Mesendoderm (in vitro differentiated cells): ENCODE data around the gene GALNS.
A peak's percentile ranks its signal among the peaks of the same experiment; 100 is the strongest.
"Not testable (repeated sequence)": the region's sequence is repeated elsewhere in the genome, so short reads cannot be mapped to it uniquely, and the experiment has no call there.

Experiments
- DNase-seq: peaks from one replicate; pipeline ENCODE4 v3.0.0; 2013
- H2AK5ac ChIP-seq: 2 replicates; pipeline ENCODE4 v1.6.1; 2013; ENCODE audit warnings: low read length, inconsistent platforms
- H2BK120ac ChIP-seq: 2 replicates; pipeline ENCODE4 v1.6.1; 2013; ENCODE audit warnings: low read depth, mild to moderate bottlenecking, low read length, moderate library complexity, mixed read lengths
- H2BK15ac ChIP-seq: replicated peaks from 2 replicates; pipeline ENCODE4 v1.6.1; 2013; ENCODE audit warnings: low read depth, mild to moderate bottlenecking, moderate library complexity
- H2BK5ac ChIP-seq: 2 replicates; pipeline ENCODE4 v1.6.1; 2013; ENCODE audit warnings: low read length, inconsistent platforms
- H3K18ac ChIP-seq: 2 replicates; pipeline ENCODE4 v1.6.1; 2013; ENCODE audit warnings: mild to moderate bottlenecking, low read length, mixed read lengths
- H3K23ac ChIP-seq: one replicate; pipeline ENCODE4 v1.6.1; 2013; ENCODE audit warnings: low read length
- H3K27ac ChIP-seq: 2 replicates; pipeline ENCODE4 v1.5.1; 2013; ENCODE audit warnings: low read depth, mild to moderate bottlenecking, inconsistent platforms, low read length, moderate library complexity
- H3K27me3 ChIP-seq: 2 replicates; pipeline ENCODE4 v1.6.1; 2013; ENCODE audit warnings: low read length, control low read depth, mild to moderate bottlenecking, inconsistent platforms; ENCODE audit not compliant: insufficient read depth, poor library complexity
- H3K36me3 ChIP-seq: 2 replicates; pipeline ENCODE4 v1.6.1; 2013; ENCODE audit warnings: low read length, inconsistent platforms; ENCODE audit not compliant: control insufficient read depth, insufficient read depth
- H3K4ac ChIP-seq: one replicate; pipeline ENCODE4 v1.6.1; 2013; ENCODE audit warnings: low read depth, mild to moderate bottlenecking, low read length, moderate library complexity
- H3K4me1 ChIP-seq: 2 replicates; pipeline ENCODE4 v1.6.1; 2013; ENCODE audit warnings: low read depth, low read length, inconsistent platforms; ENCODE audit not compliant: control insufficient read depth
- H3K4me2 ChIP-seq: 2 replicates; pipeline ENCODE4 v1.6.1; 2013; ENCODE audit warnings: low read length
- H3K4me3 ChIP-seq: 2 replicates; pipeline ENCODE4 v1.5.1; 2013; ENCODE audit warnings: mild to moderate bottlenecking, low read length
- H3K56ac ChIP-seq: one replicate; pipeline ENCODE4 v1.6.1; 2013; ENCODE audit warnings: low read length
- H3K79me1 ChIP-seq: 2 replicates; pipeline ENCODE4 v1.6.1; 2013; ENCODE audit warnings: low read length, inconsistent platforms
- H3K79me2 ChIP-seq: 2 replicates; pipeline ENCODE4 v1.6.1; 2013; ENCODE audit warnings: mild to moderate bottlenecking, low read length; ENCODE audit not compliant: control insufficient read depth, insufficient read depth
- H3K9ac ChIP-seq: 2 replicates; pipeline ENCODE4 v1.6.1; 2013; ENCODE audit warnings: low read length, inconsistent platforms
- H4K5ac ChIP-seq: one replicate; pipeline ENCODE4 v1.6.1; 2013; ENCODE audit warnings: low read length
- H4K8ac ChIP-seq: one replicate; pipeline ENCODE4 v1.6.1; 2013; ENCODE audit warnings: low read depth, mild to moderate bottlenecking, control low read depth, low read length, moderate library complexity
- whole genome bisulfite sequencing: extraction: QIAGEN DNeasy Blood & Tissue Kit; methylation state at CpG from one replicate; pipeline ENCODE4 v1.1.7; 2013; ENCODE audit warnings: low lambda C conversion rate, missing lambda C conversion rate; ENCODE audit not compliant: insufficient coverage; ENCODE audit errors: extremely low coverage; 5-methylcytosine and 5-hydroxymethylcytosine counted together

Gene GALNS

GRCh38 chr16:88792668-88793250 is 64.0 kb downstream of the GALNS start:
- Histone ChIP-seq H3K56ac (no peak overlapping the region), H3K36me3 (no peaks in the 10 kb centered on the region), H3K4me3 (no peak overlapping the region), H3K27me3 (no peaks in the 10 kb centered on the region), H3K9ac (no peak overlapping the region), H3K4me1 (peaks cover 2% of the 10 kb centered on the region), H2BK120ac (no peak overlapping the region), H3K23ac (no peak overlapping the region), H2BK15ac (no peak overlapping the region), H3K79me2 (no peaks in the 10 kb centered on the region), H2AK5ac (no peak overlapping the region), H3K79me1 (no peaks in the 10 kb centered on the region), H3K4me2 (no peak overlapping the region), H4K5ac (no peak overlapping the region), H4K8ac (no peak overlapping the region), H2BK5ac (no peak overlapping the region), H3K27ac (no peak overlapping the region), H3K4ac (no peak overlapping the region), H3K18ac (no peak overlapping the region)
- WGBS = no CpG with 5 or more reads among the region's 12 CpGs
- no peak for DNase-seq

GRCh38 chr16:88792078-88792550 is 64.6 kb downstream of the GALNS start:
- no peaks in the 10 kb centered on the region for H3K79me1 ChIP-seq
- H4K8ac ChIP-seq = no peak overlapping the region
- H3K4me1 ChIP-seq = peaks cover 2% of the 10 kb centered on the region
- H3K79me2 ChIP-seq = no peaks in the 10 kb centered on the region
- no peak overlapping the region for H2BK120ac ChIP-seq
- H2AK5ac ChIP-seq = no peak overlapping the region
- no peak overlapping the region for H3K4me2 ChIP-seq
- no peak overlapping the region for H3K4me3 ChIP-seq
- no peaks in the 10 kb centered on the region for H3K27me3 ChIP-seq
- H3K9ac ChIP-seq = no peak overlapping the region
- H2BK15ac ChIP-seq = no peak overlapping the region
- no peak overlapping the region for H3K4ac ChIP-seq
- WGBS = no CpG with 5 or more reads among the region's 13 CpGs
- H2BK5ac ChIP-seq = no peak overlapping the region
- DNase-seq = no peak
- H3K36me3 ChIP-seq = no peaks in the 10 kb centered on the region
- no peak overlapping the region for H3K27ac ChIP-seq
- no peak overlapping the region for H3K18ac ChIP-seq
- H4K5ac ChIP-seq = no peak overlapping the region
- no peak overlapping the region for H3K23ac ChIP-seq
- peak overlapping the region; percentile 15 for H3K56ac ChIP-seq

GRCh38 chr16:88790312-88791211 is 66.2 kb downstream of the GALNS start:
- Histone ChIP-seq H4K8ac (no peak overlapping the region), H4K5ac (no peak overlapping the region), H3K27ac (no peak overlapping the region), H2AK5ac (no peak overlapping the region), H3K79me2 (no peaks in the 10 kb centered on the region), H3K79me1 (no peaks in the 10 kb centered on the region), H2BK120ac (no peak overlapping the region), H3K4me3 (no peak overlapping the region), H3K18ac (no peak overlapping the region), H3K23ac (no peak overlapping the region), H2BK5ac (no peak overlapping the region), H2BK15ac (no peak overlapping the region), H3K36me3 (no peaks in the 10 kb centered on the region), H3K4ac (no peak overlapping the region), H3K9ac (peak overlapping the region; percentile 26), H3K27me3 (no peaks in the 10 kb centered on the region), H3K4me2 (no peak overlapping the region), H3K56ac (peak overlapping the region; percentile 54), H3K4me1 (peaks cover 2% of the 10 kb centered on the region)
- WGBS = no CpG with 5 or more reads among the region's 24 CpGs
- DNase-seq = no peak

- no peak overlapping the region for H3K4me2 ChIP-seq
- no peak overlapping the region for H4K8ac ChIP-seq
- H3K27me3 ChIP-seq = no peaks in the 10 kb centered on the region
- no peak overlapping the region for H2BK120ac ChIP-seq
- no peak overlapping the region for H2BK15ac ChIP-seq
- H3K18ac ChIP-seq = no peak overlapping the region
- H3K56ac ChIP-seq = no peak overlapping the region
- DNase-seq = no peak
- no peaks in the 10 kb centered on the region for H3K79me2 ChIP-seq
- no peak overlapping the region for H3K4me3 ChIP-seq
- H3K23ac ChIP-seq = no peak overlapping the region
- H4K5ac ChIP-seq = no peak overlapping the region
- H3K9ac ChIP-seq = no peak overlapping the region
- H3K36me3 ChIP-seq = no peaks in the 10 kb centered on the region
- no CpG with 5 or more reads among the region's 7 CpGs for WGBS
- no peak overlapping the region for H3K4ac ChIP-seq
- no peak overlapping the region for H3K27ac ChIP-seq
- no peak overlapping the region for H2AK5ac ChIP-seq
- H3K79me1 ChIP-seq = no peaks in the 10 kb centered on the region
- H2BK5ac ChIP-seq = no peak overlapping the region
- H3K4me1 ChIP-seq = peaks cover 2% of the 10 kb centered on the region
These were observed 67.2 kb downstream of the GALNS start for GRCh38 chr16:88789594-88789993.

- H2BK15ac ChIP-seq, H3K23ac ChIP-seq, H3K4me1 ChIP-seq, DNase-seq, H3K4ac ChIP-seq, H2AK5ac ChIP-seq, H3K56ac ChIP-seq, H3K79me1 ChIP-seq, H3K36me3 ChIP-seq, H3K27me3 ChIP-seq, H3K4me3 ChIP-seq, H3K9ac ChIP-seq, H2BK120ac ChIP-seq, H4K5ac ChIP-seq, H3K27ac ChIP-seq, H2BK5ac ChIP-seq, H4K8ac ChIP-seq, H3K4me2 ChIP-seq, H3K18ac ChIP-seq, H3K79me2 ChIP-seq: not testable (repeated sequence)
- WGBS = no CpG with 5 or more reads among the region's 8 CpGs
These were observed 68.0 kb downstream of the GALNS start for GRCh38 chr16:88788749-88789148.
